ENCODE measurements around the gene EFHC1. TPM values are rescaled to one million over a fixed set of nuclear protein-coding genes. Genes with fewer than 3 reads are reported as not detected.

EFHC1 gene
- total and polyA plus RNA-seq, 2 of the 13 experiments (the other 11 are each of a cell fraction or from before 2014, with no cell fraction given) = 23.4 to 29.5 TPM

DNA sequence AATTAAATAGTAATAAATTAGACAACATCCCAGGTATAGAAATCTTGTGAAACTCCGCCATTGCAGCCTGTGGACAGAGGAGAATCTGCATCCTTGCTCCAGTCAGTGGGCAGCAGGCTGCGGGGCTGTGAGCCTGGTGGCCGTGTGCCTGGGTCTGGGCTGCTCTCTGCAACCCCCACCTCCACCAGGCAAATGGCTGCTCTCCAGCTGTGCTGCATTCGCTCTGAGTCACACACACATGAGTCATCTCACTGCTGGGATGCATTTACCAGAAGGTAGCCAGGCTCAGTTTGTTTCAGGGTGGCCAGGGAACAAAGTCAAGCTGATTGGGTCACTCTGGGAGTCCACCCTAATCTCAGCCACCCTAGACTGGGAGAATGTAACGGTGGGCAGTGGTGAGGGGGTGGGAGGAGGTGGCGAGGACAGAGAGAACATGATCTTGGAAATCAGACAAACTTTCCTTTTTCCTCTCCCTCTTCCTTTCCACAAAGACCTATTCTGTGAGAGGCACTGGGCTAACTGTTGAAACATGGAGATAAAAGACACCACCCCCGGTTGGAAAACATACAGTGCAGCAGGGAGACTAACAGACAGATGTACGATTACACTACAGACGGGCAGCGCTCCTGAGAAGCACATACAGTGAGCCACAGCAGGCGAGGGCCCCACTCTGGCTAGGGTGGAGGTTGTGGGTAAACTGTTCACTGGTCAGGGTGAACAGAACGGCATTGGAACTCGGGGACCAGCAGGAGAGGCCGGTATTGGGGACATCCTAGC lies 97.5 kb downstream of the EFHC1 start (continued):
- TF ChIP-seq ZNF34 (CRISPR knock-in tag; IDR thresholded peaks at IDR 0.05; ENCODE audit: borderline replicate concordance) = no peak
- 0 out of 2 replicates have a peak, but pooled peaks have one; percentile 16 for TF ChIP-seq MTA1 (CRISPR knock-in tag; IDR thresholded peaks at IDR 0.05; ENCODE audit: borderline replicate concordance)
- peak; percentile 75 for TF ChIP-seq KAT8 (CRISPR knock-in tag; IDR thresholded peaks at IDR 0.05)
- no peak for TF ChIP-seq ZNF776 (CRISPR knock-in tag; IDR thresholded peaks at IDR 0.05)
- TF ChIP-seq ZNF790 (CRISPR knock-in tag; IDR thresholded peaks at IDR 0.05; ENCODE audit: borderline replicate concordance) = no peak
- 0 out of 2 replicates have a peak, but pooled peaks have one; percentile 12 for TF ChIP-seq ZSCAN29 (CRISPR knock-in tag; conservative IDR thresholded peaks at IDR 0.05)
- TF ChIP-seq, protein P1, sequence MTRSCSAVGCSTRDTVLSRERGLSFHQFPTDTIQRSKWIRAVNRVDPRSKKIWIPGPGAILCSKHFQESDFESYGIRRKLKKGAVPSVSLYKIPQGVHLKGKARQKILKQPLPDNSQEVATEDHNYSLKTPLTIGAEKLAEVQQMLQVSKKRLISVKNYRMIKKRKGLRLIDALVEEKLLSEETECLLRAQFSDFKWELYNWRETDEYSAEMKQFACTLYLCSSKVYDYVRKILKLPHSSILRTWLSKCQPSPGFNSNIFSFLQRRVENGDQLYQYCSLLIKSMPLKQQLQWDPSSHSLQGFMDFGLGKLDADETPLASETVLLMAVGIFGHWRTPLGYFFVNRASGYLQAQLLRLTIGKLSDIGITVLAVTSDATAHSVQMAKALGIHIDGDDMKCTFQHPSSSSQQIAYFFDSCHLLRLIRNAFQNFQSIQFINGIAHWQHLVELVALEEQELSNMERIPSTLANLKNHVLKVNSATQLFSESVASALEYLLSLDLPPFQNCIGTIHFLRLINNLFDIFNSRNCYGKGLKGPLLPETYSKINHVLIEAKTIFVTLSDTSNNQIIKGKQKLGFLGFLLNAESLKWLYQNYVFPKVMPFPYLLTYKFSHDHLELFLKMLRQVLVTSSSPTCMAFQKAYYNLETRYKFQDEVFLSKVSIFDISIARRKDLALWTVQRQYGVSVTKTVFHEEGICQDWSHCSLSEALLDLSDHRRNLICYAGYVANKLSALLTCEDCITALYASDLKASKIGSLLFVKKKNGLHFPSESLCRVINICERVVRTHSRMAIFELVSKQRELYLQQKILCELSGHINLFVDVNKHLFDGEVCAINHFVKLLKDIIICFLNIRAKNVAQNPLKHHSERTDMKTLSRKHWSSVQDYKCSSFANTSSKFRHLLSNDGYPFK (CRISPR knock-in tag; IDR thresholded peaks at IDR 0.05; ENCODE audit: borderline replicate concordance) = peak; percentile 80; the same call in 1 of the 2 replicates
- no peak for TF ChIP-seq CREB1 (IDR thresholded peaks at IDR 0.05)
- no peak for TF ChIP-seq CREB1 (CRISPR knock-in tag; IDR thresholded peaks at IDR 0.05)
- TF ChIP-seq TOPORS (CRISPR knock-in tag; IDR thresholded peaks at IDR 0.05) = peak; percentile 78; the same call in 1 of the 2 replicates
- no peak for TF ChIP-seq ZNF44 (CRISPR knock-in tag; IDR thresholded peaks at IDR 0.05)
- no peak for TF ChIP-seq ZNF136 (CRISPR knock-in tag; IDR thresholded peaks at IDR 0.05; ENCODE audit: low read depth)
- no peak for TF ChIP-seq STAT5B (CRISPR knock-in tag; IDR thresholded peaks at IDR 0.05)
- TF ChIP-seq ZNF234 (CRISPR knock-in tag; conservative IDR thresholded peaks at IDR 0.05) = no peak
- TF ChIP-seq NFIC (IDR thresholded peaks at IDR 0.05; ENCODE audit: low read length) = no peak
- TF ChIP-seq ZNF431 (CRISPR knock-in tag; IDR thresholded peaks at IDR 0.05; ENCODE audit: borderline replicate concordance, low read depth) = peak; percentile 72; the same call in 1 of the 2 replicates
- TF ChIP-seq MZF1 (CRISPR knock-in tag; IDR thresholded peaks at IDR 0.05; ENCODE audit: borderline replicate concordance) = no peak
- no peak for TF ChIP-seq RAD51 (IDR thresholded peaks at IDR 0.05; ENCODE audit: borderline replicate concordance)
- TF ChIP-seq NFE2 (CRISPR knock-in tag; IDR thresholded peaks at IDR 0.05) = no peak
- peak; percentile 87; the same call in 1 of the 2 replicates for TF ChIP-seq CBX5 (CRISPR knock-in tag; IDR thresholded peaks at IDR 0.05; ENCODE audit: borderline replicate concordance)
- TF ChIP-seq, protein P2, sequence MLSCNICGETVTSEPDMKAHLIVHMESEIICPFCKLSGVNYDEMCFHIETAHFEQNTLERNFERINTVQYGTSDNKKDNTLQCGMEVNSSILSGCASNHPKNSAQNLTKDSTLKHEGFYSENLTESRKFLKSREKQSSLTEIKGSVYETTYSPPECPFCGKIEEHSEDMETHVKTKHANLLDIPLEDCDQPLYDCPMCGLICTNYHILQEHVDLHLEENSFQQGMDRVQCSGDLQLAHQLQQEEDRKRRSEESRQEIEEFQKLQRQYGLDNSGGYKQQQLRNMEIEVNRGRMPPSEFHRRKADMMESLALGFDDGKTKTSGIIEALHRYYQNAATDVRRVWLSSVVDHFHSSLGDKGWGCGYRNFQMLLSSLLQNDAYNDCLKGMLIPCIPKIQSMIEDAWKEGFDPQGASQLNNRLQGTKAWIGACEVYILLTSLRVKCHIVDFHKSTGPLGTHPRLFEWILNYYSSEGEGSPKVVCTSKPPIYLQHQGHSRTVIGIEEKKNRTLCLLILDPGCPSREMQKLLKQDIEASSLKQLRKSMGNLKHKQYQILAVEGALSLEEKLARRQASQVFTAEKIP (CRISPR knock-in tag; IDR thresholded peaks at IDR 0.05; ENCODE audit: borderline replicate concordance) = no peak
- TF ChIP-seq IRF2 (CRISPR knock-in tag; IDR thresholded peaks at IDR 0.05) = peak; percentile 73; the same call in 1 of the 2 replicates
- TF ChIP-seq TBP (CRISPR knock-in tag; IDR thresholded peaks at IDR 0.05) = no peak
- no peak for TF ChIP-seq ZNF329 (CRISPR knock-in tag; IDR thresholded peaks at IDR 0.05; ENCODE audit: low read depth)
- no peak for TF ChIP-seq ZNF101 (CRISPR knock-in tag; IDR thresholded peaks at IDR 0.05; ENCODE audit: borderline replicate concordance, low read depth)
